ENCODE results near the gene VTI1A.

DNA sequence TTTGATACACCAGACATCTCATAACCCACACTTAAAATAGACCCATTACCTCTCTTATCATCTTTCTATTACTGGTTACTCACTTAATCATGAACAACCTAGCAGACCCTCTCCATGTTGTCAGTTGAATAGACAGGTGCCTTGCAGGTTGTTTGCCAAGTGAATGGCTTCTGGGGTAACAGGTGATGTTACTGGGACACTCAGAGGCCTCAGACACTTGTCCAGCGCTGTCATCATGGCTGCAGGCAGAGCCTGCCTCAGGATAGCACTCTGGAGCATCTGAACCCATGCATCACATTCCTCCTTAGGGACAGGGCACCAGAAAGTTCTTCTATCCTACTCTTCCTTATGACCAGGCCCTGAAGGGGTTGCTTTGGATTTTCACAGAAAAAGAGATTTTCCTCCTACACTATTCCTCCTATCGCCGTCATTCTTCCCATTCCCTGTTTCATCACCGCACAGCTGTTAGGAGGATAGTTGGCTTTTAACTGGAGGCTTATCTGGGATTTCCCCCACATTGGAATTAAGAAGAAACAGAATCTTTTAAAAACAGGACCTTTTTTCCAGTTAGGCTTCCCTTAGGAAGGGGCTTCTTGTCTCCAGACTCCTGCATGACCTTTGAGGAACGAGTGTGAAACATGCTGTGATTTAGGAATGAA lies 182.1 kb downstream of the VTI1A start:
- TF ChIP-seq, protein P1, sequence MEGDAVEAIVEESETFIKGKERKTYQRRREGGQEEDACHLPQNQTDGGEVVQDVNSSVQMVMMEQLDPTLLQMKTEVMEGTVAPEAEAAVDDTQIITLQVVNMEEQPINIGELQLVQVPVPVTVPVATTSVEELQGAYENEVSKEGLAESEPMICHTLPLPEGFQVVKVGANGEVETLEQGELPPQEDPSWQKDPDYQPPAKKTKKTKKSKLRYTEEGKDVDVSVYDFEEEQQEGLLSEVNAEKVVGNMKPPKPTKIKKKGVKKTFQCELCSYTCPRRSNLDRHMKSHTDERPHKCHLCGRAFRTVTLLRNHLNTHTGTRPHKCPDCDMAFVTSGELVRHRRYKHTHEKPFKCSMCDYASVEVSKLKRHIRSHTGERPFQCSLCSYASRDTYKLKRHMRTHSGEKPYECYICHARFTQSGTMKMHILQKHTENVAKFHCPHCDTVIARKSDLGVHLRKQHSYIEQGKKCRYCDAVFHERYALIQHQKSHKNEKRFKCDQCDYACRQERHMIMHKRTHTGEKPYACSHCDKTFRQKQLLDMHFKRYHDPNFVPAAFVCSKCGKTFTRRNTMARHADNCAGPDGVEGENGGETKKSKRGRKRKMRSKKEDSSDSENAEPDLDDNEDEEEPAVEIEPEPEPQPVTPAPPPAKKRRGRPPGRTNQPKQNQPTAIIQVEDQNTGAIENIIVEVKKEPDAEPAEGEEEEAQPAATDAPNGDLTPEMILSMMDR (IDR thresholded peaks at IDR 0.05; ENCODE audit: low read length): no peak
- TF ChIP-seq EZH2phosphoT487 (IDR thresholded peaks at IDR 0.05; ENCODE audit: low read length) (no peak), EZH2 (optimal IDR thresholded peaks at IDR 0.05; ENCODE audit: low read depth, low read length) (no peak)
